Panc1 (cell line): Measurements from ENCODE around the gene RGS12. TPM values are rescaled to one million over a fixed set of nuclear protein-coding genes. Genes with fewer than 3 reads are reported as not detected.

Experiments used
- ATAC-seq: fragments of 200-7000 bp; cut with Tn5 transposase; 2 replicates; pipeline ENCODE4 v1.9.1; 2020; ENCODE audit warnings: mild to moderate bottlenecking, moderate library complexity
- BruUV-seq: library from RNA; stranded (reverse); fragments of 400-500 nt; replicated peaks from 2 replicates; lab custom pipeline; 2021; lab: Mats Ljungman, UMichigan
- CTCF ChIA-PET: fragments of 300-600 bp; sonication (Branson Sonifier 250); formaldehyde crosslinking; loops from one replicate; lab custom pipeline; 2022; ENCODE audit warnings: antibody characterized with exemption; lab: Charles Lee
- POLR2A ChIA-PET: fragments of 300-600 bp; sonication (Branson Sonifier 250); formaldehyde crosslinking; loops from one replicate; lab custom pipeline; 2022; ENCODE audit warnings: antibody characterized with exemption; lab: Charles Lee
- DNase-seq: peaks from one replicate; pipeline ENCODE4 v3.0.0-alpha.2; 2010; ENCODE audit warnings: low read depth, low spot score
- H3K27ac ChIP-seq: 2 replicates; pipeline ENCODE4 v1.5.1; 2011; ENCODE audit warnings: mild to moderate bottlenecking, low read length, inconsistent platforms
- H3K27me3 ChIP-seq: fragments of 200-500 bp; sonication (Bioruptor generic); 2 replicates; pipeline ENCODE4 v1.6.0; 2014; ENCODE audit warnings: low read length, inconsistent platforms; ENCODE audit not compliant: control insufficient read depth, insufficient read depth
- H3K36me3 ChIP-seq: fragments of 200-500 bp; sonication (Bioruptor generic); 2 replicates; pipeline ENCODE4 v1.5.1; 2014; ENCODE audit warnings: inconsistent platforms, mild to moderate bottlenecking, low read length, moderate library complexity; ENCODE audit not compliant: control insufficient read depth, insufficient read depth
- H3K4me1 ChIP-seq: 2 replicates; pipeline ENCODE4 v1.5.1; 2011; ENCODE audit warnings: inconsistent platforms, mild to moderate bottlenecking, low read length, moderate library complexity; ENCODE audit not compliant: control insufficient read depth, insufficient read depth
- H3K4me3 ChIP-seq, 2 experiments: 2 replicates each; pipeline ENCODE4 v1.5.1; 2011 to 2012; ENCODE audit warnings: low read depth in 2 of 2, low read length in 2 of 2, mild to moderate bottlenecking in 2 of 2, inconsistent platforms in 1 of 2, moderate library complexity in 1 of 2
- H3K9me3 ChIP-seq: fragments of 200-500 bp; sonication (Bioruptor generic); 2 replicates; pipeline ENCODE4 v1.5.1; 2014; ENCODE audit warnings: low read depth, mild to moderate bottlenecking, inconsistent platforms, low read length, moderate library complexity; ENCODE audit not compliant: control insufficient read depth, insufficient read depth
- POLR2AphosphoS5 ChIP-seq: IDR thresholded peaks from 2 replicates; pipeline ENCODE4 v1.6.1; 2012; ENCODE audit warnings: mild to moderate bottlenecking, low read depth, low read length, moderate library complexity
- REST ChIP-seq, 2 experiments: IDR thresholded peaks; 2 replicates each; pipeline ENCODE4 v1.6.1; 2011 to 2012; ENCODE audit warnings: low read depth in 2 of 2, control low read depth in 1 of 2, low read length in 1 of 2, mild to moderate bottlenecking in 1 of 2, moderate library complexity in 1 of 2; ENCODE audit not compliant: insufficient read depth in 1 of 2
- SIN3A ChIP-seq: IDR thresholded peaks from 2 replicates; pipeline ENCODE4 v1.6.1; 2012; ENCODE audit warnings: low read depth, mild to moderate bottlenecking, low read length, moderate library complexity, borderline replicate concordance; ENCODE audit not compliant: insufficient read depth
- TCF7L2 ChIP-seq: IDR thresholded peaks from 2 replicates; pipeline ENCODE4 v1.6.1; 2011; ENCODE audit warnings: mild to moderate bottlenecking, low read depth, low read length, inconsistent platforms
- in situ Hi-C: cut with HindIII; loops from 2 replicates; pipeline ENCODE4 v1.10.0; 2016; ENCODE audit warnings: low sequenced_read_pairs, low pct_unique_long_range_greater_than_20kb
- intact Hi-C: fragments of 100-400 bp; cut with micrococcal nuclease; formaldehyde crosslinking; loops from one replicate; pipeline ENCODE4 v1.10.0; 2022; ENCODE audit not compliant: unreplicated experiment
- total RNA-seq: library from RNA; stranded (reverse); gene quantifications from one replicate; pipeline ENCODE4 v1.2.1, GENCODE V29; 2021; ENCODE audit not compliant: unreplicated experiment
- TF ChIP-seq, protein P1 (sequence below): fragments of 450-650 bp; IDR thresholded peaks from 2 replicates; pipeline ENCODE4 v1.5.1; 2017; ENCODE audit warnings: mild to moderate bottlenecking

Gene RGS12
- total RNA-seq, 1 experiment from 2014 or later, result 24.3 TPM

GRCh38 chr4:3283916-3284315, 8.9 kb upstream of the RGS12 start:
- POLR2A ChIA-PET, result no interaction called here
- H3K9me3 ChIP-seq, result no peaks in the 10 kb centered on the region
- no peaks in the 10 kb centered on the region for H3K4me1 ChIP-seq
- H3K36me3 ChIP-seq, result no peaks in the 10 kb centered on the region
- H3K27me3 ChIP-seq, result no peaks in the 10 kb centered on the region
- in situ Hi-C loops (no loop called here), intact Hi-C loops (no loop called here)
- ATAC-seq (no peak), DNase-seq (no peak)
- H3K27ac ChIP-seq, result no peak overlapping the region
- no peak overlapping the region for H3K4me3 ChIP-seq
- CTCF ChIA-PET, result no interaction called here
- BruUV-seq, result no TSS peak
- TF ChIP-seq POLR2AphosphoS5 (no peak), SIN3A (no peak), TCF7L2 (no peak), REST (IDR thresholded peaks at IDR 0.05; ENCODE audit: insufficient read depth in 1 of 2, low read depth in 2 of 2, low read length in 1 of 2) (no peak)
- TF ChIP-seq, protein P1, sequence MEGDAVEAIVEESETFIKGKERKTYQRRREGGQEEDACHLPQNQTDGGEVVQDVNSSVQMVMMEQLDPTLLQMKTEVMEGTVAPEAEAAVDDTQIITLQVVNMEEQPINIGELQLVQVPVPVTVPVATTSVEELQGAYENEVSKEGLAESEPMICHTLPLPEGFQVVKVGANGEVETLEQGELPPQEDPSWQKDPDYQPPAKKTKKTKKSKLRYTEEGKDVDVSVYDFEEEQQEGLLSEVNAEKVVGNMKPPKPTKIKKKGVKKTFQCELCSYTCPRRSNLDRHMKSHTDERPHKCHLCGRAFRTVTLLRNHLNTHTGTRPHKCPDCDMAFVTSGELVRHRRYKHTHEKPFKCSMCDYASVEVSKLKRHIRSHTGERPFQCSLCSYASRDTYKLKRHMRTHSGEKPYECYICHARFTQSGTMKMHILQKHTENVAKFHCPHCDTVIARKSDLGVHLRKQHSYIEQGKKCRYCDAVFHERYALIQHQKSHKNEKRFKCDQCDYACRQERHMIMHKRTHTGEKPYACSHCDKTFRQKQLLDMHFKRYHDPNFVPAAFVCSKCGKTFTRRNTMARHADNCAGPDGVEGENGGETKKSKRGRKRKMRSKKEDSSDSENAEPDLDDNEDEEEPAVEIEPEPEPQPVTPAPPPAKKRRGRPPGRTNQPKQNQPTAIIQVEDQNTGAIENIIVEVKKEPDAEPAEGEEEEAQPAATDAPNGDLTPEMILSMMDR, result no peak

- ATAC-seq, result no peak
- BruUV-seq, result no TSS peak
- ChIA-PET POLR2A (no interaction called here), CTCF (no interaction called here)
- no peaks in the 10 kb centered on the region for H3K27me3 ChIP-seq
- in situ Hi-C loops, result no loop called here
- intact Hi-C loops, result no loop called here
- TF ChIP-seq REST (IDR thresholded peaks at IDR 0.05; ENCODE audit: insufficient read depth in 1 of 2, low read depth in 2 of 2, low read length in 1 of 2) (no peak), POLR2AphosphoS5 (no peak), TCF7L2 (no peak), SIN3A (no peak)
- TF ChIP-seq, protein P1, result no peak
- no peak overlapping the region for H3K27ac ChIP-seq
- no peaks in the 10 kb centered on the region for H3K9me3 ChIP-seq
- H3K4me3 ChIP-seq, result no peak overlapping the region
- H3K4me1 ChIP-seq, result no peaks in the 10 kb centered on the region
- no peak for DNase-seq
- no peaks in the 10 kb centered on the region for H3K36me3 ChIP-seq
These were observed 7.9 kb upstream of the RGS12 start for GRCh38 chr4:3284734-3285557.
